ENCODE data around the gene CIZ1. TPM values are rescaled to one million over a fixed set of nuclear protein-coding genes. Genes with fewer than 3 reads are reported as not detected.

CIZ1 gene
- total RNA-seq, 1 experiment from 2014 or later = 104 TPM

- H3K79me2 ChIP-seq (ENCODE audit: insufficient read depth, low read length) = no peaks in the 10 kb centered on the region
- no peaks in the 10 kb centered on the region for H3K79me1 ChIP-seq (ENCODE audit: insufficient read depth, low read depth, low read length, poor library complexity, severe bottlenecking)
- no peak overlapping the region for H3K14ac ChIP-seq (ENCODE audit: insufficient read depth, low read length)
- no peak overlapping the region for H3K4me2 ChIP-seq (ENCODE audit: insufficient read depth, insufficient read length, low read length)
- Mint-ChIP-seq H3K27me3 (ENCODE audit: low read depth) (peaks cover 17% of the 10 kb centered on the region), H3K27ac (no peak overlapping the region), H3K4me1 (peaks cover 13 to 16% of the 10 kb centered on the region in 2 experiments), H3K4me3 (peak overlapping the region; percentile 84 to 91), H3K36me3 (ENCODE audit: insufficient read depth in 1 of 3, low read depth in 3 of 3) (peaks cover 26 to 44% (median 32%) of the 10 kb centered on the region in 3 experiments), H3K9me3 (peaks cover 9 to 12% of the 10 kb centered on the region in 2 experiments)
- peaks cover 12% of the 10 kb centered on the region for H3K23me2 ChIP-seq (ENCODE audit: insufficient read length, low read depth, low read length, poor library complexity, severe bottlenecking)
- H3K27me3 ChIP-seq (ENCODE audit: insufficient read depth, low read length) = 0 out of 2 replicates have a peak, but pooled peaks cover 3% of the 10 kb centered on the region
- no peak overlapping the region for H3K23ac ChIP-seq (ENCODE audit: insufficient read length, low read depth, low read length)
- no peak overlapping the region for H2BK20ac ChIP-seq (ENCODE audit: low read depth, low read length, poor library complexity, severe bottlenecking)
- H4K20me1 ChIP-seq (ENCODE audit: control insufficient read depth, insufficient read depth, insufficient read length) = no peaks in the 10 kb centered on the region
- no peak for TF ChIP-seq CTCF (conservative IDR thresholded peaks at IDR 0.05)
- no peak overlapping the region for H2BK120ac ChIP-seq (ENCODE audit: low read depth, low read length, poor library complexity, severe bottlenecking)
- H4K8ac ChIP-seq (replicated peaks; ENCODE audit: insufficient read length, low read depth, low read length) = no peak overlapping the region
- H2BK12ac ChIP-seq (ENCODE audit: insufficient read length, low read depth, low read length) = no peak overlapping the region
- no peak overlapping the region for H4K5ac ChIP-seq (ENCODE audit: insufficient read length, low read depth, low read length)
- no peaks in the 10 kb centered on the region for H3K9me3 ChIP-seq (ENCODE audit: control insufficient read depth, low read depth, low read length)
- no peak overlapping the region for H3T11ph ChIP-seq (ENCODE audit: low read length)
- no peaks in the 10 kb centered on the region for H3K4me1 ChIP-seq (ENCODE audit: insufficient read depth, low read length)
- DNase-seq = no peak
- no peak overlapping the region for H3K18ac ChIP-seq (ENCODE audit: insufficient read length, low read depth, low read length)
- no CpG with 5 or more reads among the region's 10 CpGs for WGBS (ENCODE audit: extremely low coverage, insufficient read length, low lambda C conversion rate)
- H3K27ac ChIP-seq (ENCODE audit: insufficient read length, low read depth, low read length) = no peak overlapping the region
- no peak overlapping the region for H2BK15ac ChIP-seq (ENCODE audit: low read depth, low read length)
- H4K91ac ChIP-seq (ENCODE audit: insufficient read length, low read depth, low read length) = no peak overlapping the region
- H3K56ac ChIP-seq (ENCODE audit: insufficient read length, low read depth, low read length) = no peak overlapping the region
- H2AFZ ChIP-seq (ENCODE audit: low read length) = no peak overlapping the region
- H2AK5ac ChIP-seq (ENCODE audit: insufficient read length, low read length) = no peak overlapping the region
- H2BK5ac ChIP-seq (ENCODE audit: insufficient read length, low read length) = no peak overlapping the region
- H3K9ac ChIP-seq (ENCODE audit: extremely low read depth, insufficient read length, low read length) = no peak overlapping the region
- H3K4ac ChIP-seq (ENCODE audit: low read depth, low read length) = no peak overlapping the region
These were observed 65.6 kb downstream of the CIZ1 start for GRCh38 chr9:128125580-128126354.

Measured in H9 (cell line).